Transverse colon (tissue), 4 donors: Measurements from ENCODE around the gene PDZD2. TPM values are rescaled to one million over a fixed set of nuclear protein-coding genes. Genes with fewer than 3 reads are reported as not detected.

ENCODE experiments used
- DNase-seq: peaks from one replicate; pipeline ENCODE4 v3.0.0-alpha.2; 2019
- H3K27ac ChIP-seq, 4 donors: fragments of 200-600 bp; sonication (generic); 2 replicates each; pipeline ENCODE4 v1.5.1; 2016 to 2018; ENCODE audit warnings: inconsistent platforms in 4 of 4
- H3K27me3 ChIP-seq: fragments of 200-600 bp; sonication (generic); 2 replicates; pipeline ENCODE4 v1.5.1; 2017; ENCODE audit warnings: inconsistent platforms
- H3K36me3 ChIP-seq, 4 donors: fragments of 200-600 bp; sonication (generic); 2 replicates each; pipeline ENCODE4 v1.5.1; 2017 to 2019; ENCODE audit warnings: inconsistent platforms in 4 of 4
- H3K4me1 ChIP-seq, 4 donors: fragments of 200-600 bp; sonication (generic); 2 replicates each; pipeline ENCODE4 v1.5.1; 2017 to 2020; ENCODE audit warnings: inconsistent platforms in 4 of 4
- H3K4me3 ChIP-seq, 4 donors: fragments of 200-600 bp; sonication (generic); 1 replicate in 1 of 4; 2 replicates in 3 of 4; pipeline versions ENCODE4 v1.5.1 to v1.6.1; 2017 to 2019; ENCODE audit warnings: inconsistent platforms in 4 of 4
- H3K9me3 ChIP-seq, 2 donors: fragments of 200-600 bp; sonication (generic); 2 replicates each; pipeline ENCODE4 v1.5.1; 2017 to 2019; ENCODE audit warnings: inconsistent platforms in 2 of 2
- EP300 ChIP-seq: sonication (generic); formaldehyde crosslinking; IDR thresholded peaks from one replicate; pipeline ENCODE4 v1.6.1; 2017; ENCODE audit warnings: antibody characterized with exemption, low read depth
- POLR2A ChIP-seq: fragments of 450-650 bp; IDR thresholded peaks from one replicate; pipeline ENCODE4 v1.6.1; 2016; ENCODE audit warnings: antibody characterized with exemption, mild to moderate bottlenecking, moderate library complexity
- POLR2AphosphoS5 ChIP-seq, 3 donors: sonication (generic); formaldehyde crosslinking; IDR thresholded peaks; one replicate each; pipeline ENCODE4 v1.6.1; 2016; ENCODE audit warnings: antibody characterized with exemption in 3 of 3
- WGBS, 2 donors: methylation state at CpG; one replicate each; pipeline ENCODE4 v1.1.5; 2018; ENCODE audit warnings: low coverage in 1 of 2; 5-methylcytosine and 5-hydroxymethylcytosine counted together
- in situ Hi-C, 4 donors: fragments of 200-750 bp; cut with MboI; loops; one replicate each; pipeline versions ENCODE4 v1.15.0 to v1.15.1; 2017; ENCODE audit warnings: low sequenced_read_pairs in 3 of 4, low pct_ligation_motif_present in 1 of 4, low pct_unique_long_range_greater_than_20kb in 1 of 4
- intact Hi-C: fragments of 100-400 bp; cut with DNase I; formaldehyde crosslinking; loops from one replicate; pipeline ENCODE4 v1.15.1; 2023; ENCODE audit warnings: low total_unique reads
- total RNA-seq, 4 donors: library from RNA; depleted of rRNA; stranded (reverse); fragments of >200 nt; gene quantifications; one replicate each; pipeline ENCODE4 v1.1.0, GENCODE V29; 2016
- TF ChIP-seq, protein P1 (sequence below), 5 experiments: fragments of 200-600 bp in 3 of 5; fragments of 450-650 bp in 2 of 5; sonication (generic) in 3 of 5; IDR thresholded peaks; 1 replicate in 2 of 5; 2 replicates in 3 of 5; pipeline ENCODE4 v1.5.1; 2016 to 2017; ENCODE audit warnings: antibody characterized with exemption in 5 of 5, inconsistent platforms in 3 of 5, mild to moderate bottlenecking in 2 of 5, moderate library complexity in 1 of 5

Gene PDZD2
- total RNA-seq, 4 donors from 2014 or later: 2.0 to 3.7 (median 2.8) TPM

DNA sequence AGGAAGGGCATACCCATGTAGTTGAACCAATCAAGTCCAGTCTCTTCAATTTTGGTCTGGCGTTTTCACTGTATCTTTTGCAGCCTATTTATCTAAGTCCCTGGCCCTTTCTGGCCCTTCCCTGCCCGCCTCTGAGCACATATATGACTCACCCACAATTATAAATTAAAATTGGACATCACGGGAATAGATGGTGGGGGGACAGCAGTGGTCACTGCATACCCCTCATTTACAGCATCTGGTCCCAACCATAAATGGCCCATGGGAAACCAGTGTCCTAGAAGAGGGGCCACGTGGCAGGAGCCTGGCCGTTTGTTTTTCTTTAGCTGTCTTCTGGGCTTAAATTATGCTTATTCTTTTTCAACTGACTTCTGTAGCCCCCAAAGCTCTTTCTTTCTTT lies 69.2 kb downstream of the PDZD2 start:
- TF ChIP-seq, protein P1, sequence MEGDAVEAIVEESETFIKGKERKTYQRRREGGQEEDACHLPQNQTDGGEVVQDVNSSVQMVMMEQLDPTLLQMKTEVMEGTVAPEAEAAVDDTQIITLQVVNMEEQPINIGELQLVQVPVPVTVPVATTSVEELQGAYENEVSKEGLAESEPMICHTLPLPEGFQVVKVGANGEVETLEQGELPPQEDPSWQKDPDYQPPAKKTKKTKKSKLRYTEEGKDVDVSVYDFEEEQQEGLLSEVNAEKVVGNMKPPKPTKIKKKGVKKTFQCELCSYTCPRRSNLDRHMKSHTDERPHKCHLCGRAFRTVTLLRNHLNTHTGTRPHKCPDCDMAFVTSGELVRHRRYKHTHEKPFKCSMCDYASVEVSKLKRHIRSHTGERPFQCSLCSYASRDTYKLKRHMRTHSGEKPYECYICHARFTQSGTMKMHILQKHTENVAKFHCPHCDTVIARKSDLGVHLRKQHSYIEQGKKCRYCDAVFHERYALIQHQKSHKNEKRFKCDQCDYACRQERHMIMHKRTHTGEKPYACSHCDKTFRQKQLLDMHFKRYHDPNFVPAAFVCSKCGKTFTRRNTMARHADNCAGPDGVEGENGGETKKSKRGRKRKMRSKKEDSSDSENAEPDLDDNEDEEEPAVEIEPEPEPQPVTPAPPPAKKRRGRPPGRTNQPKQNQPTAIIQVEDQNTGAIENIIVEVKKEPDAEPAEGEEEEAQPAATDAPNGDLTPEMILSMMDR (IDR thresholded peaks at IDR 0.05): no peak
- TF ChIP-seq POLR2A: no peak
- no peak for TF ChIP-seq POLR2AphosphoS5 (IDR thresholded peaks at IDR 0.05)
- TF ChIP-seq EP300: no peak
- H3K4me1 ChIP-seq: no peaks in the 10 kb centered on the region
- no peak overlapping the region for H3K27ac ChIP-seq
- no peaks in the 10 kb centered on the region for H3K36me3 ChIP-seq
- in situ Hi-C loops: no loop called here
- WGBS, 2 donors: 40 to 71% methylated on average over 1 to 5 of the region's 5 CpGs
- H3K27me3 ChIP-seq: no peaks in the 10 kb centered on the region
- H3K9me3 ChIP-seq: no peaks in the 10 kb centered on the region
- no peak overlapping the region for H3K4me3 ChIP-seq
- DNase-seq: no peak
- intact Hi-C loops: no loop called here

- TF ChIP-seq EP300 (no peak), POLR2A (no peak), POLR2AphosphoS5 (IDR thresholded peaks at IDR 0.05) (no peak)
- TF ChIP-seq, protein P1 (IDR thresholded peaks at IDR 0.05): no peak
- intact Hi-C loops (no loop called here), in situ Hi-C loops (no loop called here)
- Histone ChIP-seq H3K4me1 (no peaks in the 10 kb centered on the region), H3K36me3 (no peaks in the 10 kb centered on the region), H3K27me3 (no peaks in the 10 kb centered on the region), H3K9me3 (no peaks in the 10 kb centered on the region), H3K4me3 (no peak overlapping the region), H3K27ac (no peak overlapping the region)
- DNase-seq: no peak
- WGBS, 2 donors: 80% methylated on average over 5 of the region's 6 CpGs; no CpG with 5 or more reads in 1 of the 2 donors
Measured at GRCh38 chr5:31711363-31711762, 72.4 kb downstream of the PDZD2 start.

DNA sequence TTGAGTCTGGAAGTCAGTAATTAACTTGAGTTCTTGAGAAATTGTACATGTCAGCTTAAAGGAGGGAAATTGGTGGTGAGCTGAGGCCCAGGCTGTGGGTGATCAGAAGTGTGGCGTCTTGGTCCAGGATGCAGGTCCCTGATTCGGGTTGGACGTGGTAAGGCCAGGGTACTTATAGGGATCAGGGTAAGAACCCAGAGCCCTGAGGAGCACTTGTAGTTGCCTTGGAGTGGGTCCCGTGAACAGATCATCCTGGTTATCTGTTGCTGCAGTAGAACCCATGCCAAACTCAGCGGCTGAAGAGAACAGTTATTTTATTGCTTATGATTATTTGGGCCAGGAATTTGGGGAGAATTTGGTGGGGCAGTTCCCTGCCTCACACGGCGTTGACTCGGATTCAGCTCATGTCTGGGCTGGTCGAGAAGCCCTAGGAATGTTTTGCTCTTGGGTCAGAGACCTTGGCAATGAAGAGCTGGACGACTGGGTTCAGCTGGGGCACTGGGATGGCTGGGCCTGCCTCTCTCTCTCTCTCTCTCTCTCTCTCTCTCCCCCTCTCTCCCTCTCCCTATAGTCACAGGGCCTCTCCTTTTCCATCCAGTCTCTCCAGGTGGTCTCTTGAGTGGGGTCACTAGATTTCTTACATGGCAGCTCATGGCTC lies 73.1 kb downstream of the PDZD2 start:
- H3K27me3 ChIP-seq: no peaks in the 10 kb centered on the region
- in situ Hi-C loops (no loop called here), intact Hi-C loops (no loop called here)
- TF ChIP-seq, protein P1 (IDR thresholded peaks at IDR 0.05): no peak
- TF ChIP-seq POLR2A: no peak
- no peak for TF ChIP-seq EP300
- TF ChIP-seq POLR2AphosphoS5 (IDR thresholded peaks at IDR 0.05): no peak
- no peak overlapping the region for H3K27ac ChIP-seq
- DNase-seq: no peak
- H3K9me3 ChIP-seq: no peaks in the 10 kb centered on the region
- no peak overlapping the region for H3K4me3 ChIP-seq
- WGBS, 2 donors: 60 to 73% methylated on average over 1 to 10 of the region's 10 CpGs
- H3K4me1 ChIP-seq: no peaks in the 10 kb centered on the region
- no peaks in the 10 kb centered on the region for H3K36me3 ChIP-seq

- Histone ChIP-seq H3K4me1 (no peaks in the 10 kb centered on the region), H3K4me3 (no peak overlapping the region), H3K9me3 (no peaks in the 10 kb centered on the region), H3K36me3 (no peaks in the 10 kb centered on the region), H3K27ac (no peak overlapping the region), H3K27me3 (no peaks in the 10 kb centered on the region)
- DNase-seq: no peak
- TF ChIP-seq, protein P1 (IDR thresholded peaks at IDR 0.05): no peak
- TF ChIP-seq EP300 (no peak), POLR2AphosphoS5 (IDR thresholded peaks at IDR 0.05) (no peak)
- in situ Hi-C loops (no loop called here), intact Hi-C loops (no loop called here)
- 70 to 79% methylated on average over 3 to 7 of the region's 7 CpGs for WGBS, 2 donors
Measured at GRCh38 chr5:31717561-31717960, 78.6 kb downstream of the PDZD2 start.
